22Rv1 (cell line): ENCODE results near the gene PKIB.

ENCODE experiments used
- ZFX ChIP-seq: fragments of 450-650 bp; IDR thresholded peaks from 2 replicates; pipeline ENCODE4 v1.6.1; 2017; ENCODE audit warnings: antibody characterized with exemption, borderline replicate concordance
- TF ChIP-seq, protein P1 (sequence below): fragments of 450-650 bp; IDR thresholded peaks from 2 replicates; pipeline ENCODE4 v1.5.1; 2017; ENCODE audit warnings: mild to moderate bottlenecking

DNA sequence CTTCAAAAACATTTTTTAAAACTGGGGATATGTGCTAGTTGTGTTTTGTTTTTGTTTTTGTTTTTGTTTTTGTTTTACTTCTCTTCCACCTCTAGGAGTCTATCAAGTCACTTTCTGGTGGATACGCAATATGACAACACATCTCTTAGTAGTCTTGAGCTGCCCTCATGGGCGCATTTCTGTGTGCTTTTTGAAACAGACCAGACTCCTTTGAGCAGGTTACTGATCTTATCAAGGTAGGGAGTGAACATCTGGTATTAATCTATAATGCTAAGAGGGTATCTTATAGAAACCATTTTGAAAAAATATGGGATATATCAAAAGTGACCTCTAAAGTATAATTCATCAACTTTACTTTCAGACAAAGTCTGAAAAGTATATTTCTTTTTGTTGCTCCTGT is 56.2 kb downstream of the PKIB start:
- TF ChIP-seq, protein P1, sequence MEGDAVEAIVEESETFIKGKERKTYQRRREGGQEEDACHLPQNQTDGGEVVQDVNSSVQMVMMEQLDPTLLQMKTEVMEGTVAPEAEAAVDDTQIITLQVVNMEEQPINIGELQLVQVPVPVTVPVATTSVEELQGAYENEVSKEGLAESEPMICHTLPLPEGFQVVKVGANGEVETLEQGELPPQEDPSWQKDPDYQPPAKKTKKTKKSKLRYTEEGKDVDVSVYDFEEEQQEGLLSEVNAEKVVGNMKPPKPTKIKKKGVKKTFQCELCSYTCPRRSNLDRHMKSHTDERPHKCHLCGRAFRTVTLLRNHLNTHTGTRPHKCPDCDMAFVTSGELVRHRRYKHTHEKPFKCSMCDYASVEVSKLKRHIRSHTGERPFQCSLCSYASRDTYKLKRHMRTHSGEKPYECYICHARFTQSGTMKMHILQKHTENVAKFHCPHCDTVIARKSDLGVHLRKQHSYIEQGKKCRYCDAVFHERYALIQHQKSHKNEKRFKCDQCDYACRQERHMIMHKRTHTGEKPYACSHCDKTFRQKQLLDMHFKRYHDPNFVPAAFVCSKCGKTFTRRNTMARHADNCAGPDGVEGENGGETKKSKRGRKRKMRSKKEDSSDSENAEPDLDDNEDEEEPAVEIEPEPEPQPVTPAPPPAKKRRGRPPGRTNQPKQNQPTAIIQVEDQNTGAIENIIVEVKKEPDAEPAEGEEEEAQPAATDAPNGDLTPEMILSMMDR, result no peak
- no peak for TF ChIP-seq ZFX
